WTC11 (cell line): ENCODE data around the gene LLGL1. TPM values are rescaled to one million over a fixed set of nuclear protein-coding genes. Genes with fewer than 3 reads are reported as not detected.

Experiments used
- ATAC-seq: fragments of 200-7000 bp; cut with Tn5 transposase; 2 replicates; pipeline ENCODE4 v1.10.0; 2021; ENCODE audit warnings: mild to moderate bottlenecking, moderate library complexity
- CTCF ChIA-PET: fragments of 300-600 bp; sonication (Branson Sonifier 250); formaldehyde crosslinking; loops from one replicate; lab custom pipeline; 2021; ENCODE audit warnings: antibody characterized with exemption; lab: Charles Lee
- POLR2A ChIA-PET: fragments of 350-600 bp; sonication (Branson Sonifier 250); formaldehyde crosslinking; loops from one replicate; lab custom pipeline; 2021; ENCODE audit warnings: antibody characterized with exemption; lab: Charles Lee
- DNase-seq: peaks from one replicate; pipeline ENCODE4 v3.0.0; 2021; ENCODE audit warnings: low spot score
- H3K27ac Mint-ChIP-seq: 2 replicates; pipeline ENCODE4 v1.8.0; 2021; ENCODE audit warnings: mixed read lengths
- H3K27me3 Mint-ChIP-seq: 2 replicates; pipeline ENCODE4 v1.8.0; 2021; ENCODE audit warnings: low read depth, mild to moderate bottlenecking, moderate library complexity, mixed read lengths
- H3K36me3 Mint-ChIP-seq: 2 replicates; pipeline ENCODE4 v1.8.0; 2021; ENCODE audit warnings: mixed read lengths
- H3K4me1 Mint-ChIP-seq: 2 replicates; pipeline ENCODE4 v1.8.0; 2022; ENCODE audit warnings: mixed read lengths
- H3K4me3 Mint-ChIP-seq: 2 replicates; pipeline ENCODE4 v1.8.0; 2021; ENCODE audit warnings: mild to moderate bottlenecking, moderate library complexity, mixed read lengths
- H3K9me3 Mint-ChIP-seq: 2 replicates; pipeline ENCODE4 v1.8.0; 2021; ENCODE audit warnings: mixed read lengths
- ELF4 ChIP-seq: sonication (generic); formaldehyde crosslinking; IDR thresholded peaks from 2 replicates; pipeline ENCODE4 v1.8.1; 2022; ENCODE audit warnings: low read depth, mild to moderate bottlenecking, moderate library complexity, missing genetic modification reagents
- EMX1 ChIP-seq: fragments of 250-450 bp; sonication (Bioruptor Pico); IDR thresholded peaks from 2 replicates; pipeline ENCODE4 v1.8.0; 2021; ENCODE audit warnings: mild to moderate bottlenecking
- GRHL2 ChIP-seq: fragments of 250-450 bp; sonication (Bioruptor Pico); IDR thresholded peaks from 2 replicates; pipeline ENCODE4 v1.8.0; 2022; ENCODE audit warnings: mild to moderate bottlenecking, moderate library complexity; ENCODE audit not compliant: insufficient replicate concordance, severe bottlenecking
- GTF2I ChIP-seq: fragments of 250-450 bp; sonication (Bioruptor Pico); conservative IDR thresholded peaks from 2 replicates; pipeline ENCODE4 v1.4.0; 2021; ENCODE audit warnings: mild to moderate bottlenecking
- KAT7 ChIP-seq: sonication (generic); formaldehyde crosslinking; IDR thresholded peaks from 2 replicates; pipeline ENCODE4 v1.8.1; 2023; ENCODE audit warnings: missing genetic modification reagents, mild to moderate bottlenecking, borderline replicate concordance
- MYBL2 ChIP-seq: sonication (generic); formaldehyde crosslinking; IDR thresholded peaks from 2 replicates; pipeline ENCODE4 v1.8.1; 2023; ENCODE audit warnings: mild to moderate bottlenecking, moderate library complexity, missing genetic modification reagents
- NFATC4 ChIP-seq: fragments of 250-450 bp; sonication (Bioruptor Pico); IDR thresholded peaks from 2 replicates; pipeline ENCODE4 v1.9.0; 2021; ENCODE audit warnings: mild to moderate bottlenecking
- SOX15 ChIP-seq: fragments of 250-450 bp; sonication (Bioruptor Pico); IDR thresholded peaks from 2 replicates; pipeline ENCODE4 v1.9.0; 2021; ENCODE audit warnings: mild to moderate bottlenecking
- SP1 ChIP-seq: sonication (generic); formaldehyde crosslinking; conservative IDR thresholded peaks from 2 replicates; pipeline ENCODE4 v1.8.1; 2022; ENCODE audit warnings: missing genetic modification reagents
- ZNF138 ChIP-seq: sonication (generic); formaldehyde crosslinking; conservative IDR thresholded peaks from 2 replicates; pipeline ENCODE4 v1.8.1; 2022; ENCODE audit warnings: mild to moderate bottlenecking, moderate library complexity, missing genetic modification reagents
- ZNF219 ChIP-seq: sonication (generic); formaldehyde crosslinking; IDR thresholded peaks from 2 replicates; pipeline ENCODE4 v1.8.0; 2023; ENCODE audit warnings: missing genetic modification reagents, mild to moderate bottlenecking, borderline replicate concordance
- ZNF281 ChIP-seq: sonication (generic); formaldehyde crosslinking; IDR thresholded peaks from 2 replicates; pipeline ENCODE4 v1.8.0; 2023; ENCODE audit warnings: mild to moderate bottlenecking, missing genetic modification reagents
- total RNA-seq: library from RNA; stranded (reverse); gene quantifications from 3 replicates; pipeline ENCODE4 v1.2.3, GENCODE V29; 2021
- TF ChIP-seq, protein P1 (sequence below): sonication (generic); formaldehyde crosslinking; IDR thresholded peaks from 2 replicates; pipeline ENCODE4 v1.8.1; 2022; ENCODE audit warnings: low read depth, mild to moderate bottlenecking, moderate library complexity, missing genetic modification reagents, borderline replicate concordance
- TF ChIP-seq, protein P2 (sequence below): fragments of 250-450 bp; sonication (Bioruptor Pico); IDR thresholded peaks from 2 replicates; pipeline ENCODE4 v2.1.2; 2022; ENCODE audit warnings: mild to moderate bottlenecking, moderate library complexity
- TF ChIP-seq, protein P3 (sequence below): sonication (generic); formaldehyde crosslinking; IDR thresholded peaks from 2 replicates; pipeline ENCODE4 v1.8.1; 2023; ENCODE audit warnings: mild to moderate bottlenecking, missing genetic modification reagents, borderline replicate concordance

LLGL1 gene
- total RNA-seq, 1 experiment from 2014 or later: 87.8 TPM

DNA sequence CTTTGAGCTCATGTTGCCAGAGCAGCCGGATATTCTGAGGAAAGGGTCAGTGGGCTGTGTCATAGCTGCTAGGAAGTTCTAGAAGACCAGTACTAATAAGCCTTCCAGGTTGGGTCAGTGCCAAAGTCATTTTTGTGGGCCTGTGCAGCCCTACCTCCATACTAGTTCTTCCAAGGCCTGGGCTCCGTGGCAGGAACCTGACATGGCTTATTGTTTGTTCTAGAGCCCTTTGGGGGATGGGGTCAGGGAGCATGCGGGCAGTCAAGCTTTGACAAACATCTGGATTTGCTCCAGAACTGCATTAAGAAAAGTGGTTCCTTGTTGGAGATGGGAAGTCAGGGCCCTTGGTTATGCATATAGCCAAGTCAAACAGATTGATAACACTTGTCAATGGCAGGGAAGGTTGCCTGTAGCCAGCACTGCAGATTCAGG, 34.2 kb upstream of the LLGL1 start (continued):
- TF ChIP-seq ELF4 (CRISPR knock-in tag): no peak
- no peak for TF ChIP-seq ZNF281 (CRISPR knock-in tag)
- TF ChIP-seq, all 79 proteins: peak for 0

GRCh38 chr17:18191967-18192366, 33.5 kb upstream of the LLGL1 start:
- ChIA-PET POLR2A (no interaction called here), CTCF (interaction anchor here (0.5 to 3.0 kb wide), 14 partner anchors 9 to 52 kb away, joined by 3 to 10 read pairs (median 5); partner anchors contain the start of gene ALKBH5)
- H3K4me3 Mint-ChIP-seq: no peak overlapping the region
- TF ChIP-seq ZNF138 (CRISPR knock-in tag) (no peak), SP1 (no peak), NFATC4 (CRISPR knock-in tag) (no peak), KAT7 (CRISPR knock-in tag) (no peak), SOX15 (CRISPR knock-in tag) (no peak), EMX1 (CRISPR knock-in tag) (no peak)
- TF ChIP-seq, protein P1, sequence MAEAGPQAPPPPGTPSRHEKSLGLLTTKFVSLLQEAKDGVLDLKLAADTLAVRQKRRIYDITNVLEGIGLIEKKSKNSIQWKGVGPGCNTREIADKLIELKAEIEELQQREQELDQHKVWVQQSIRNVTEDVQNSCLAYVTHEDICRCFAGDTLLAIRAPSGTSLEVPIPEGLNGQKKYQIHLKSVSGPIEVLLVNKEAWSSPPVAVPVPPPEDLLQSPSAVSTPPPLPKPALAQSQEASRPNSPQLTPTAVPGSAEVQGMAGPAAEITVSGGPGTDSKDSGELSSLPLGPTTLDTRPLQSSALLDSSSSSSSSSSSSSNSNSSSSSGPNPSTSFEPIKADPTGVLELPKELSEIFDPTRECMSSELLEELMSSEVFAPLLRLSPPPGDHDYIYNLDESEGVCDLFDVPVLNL (CRISPR knock-in tag): no peak
- TF ChIP-seq, protein P2, sequence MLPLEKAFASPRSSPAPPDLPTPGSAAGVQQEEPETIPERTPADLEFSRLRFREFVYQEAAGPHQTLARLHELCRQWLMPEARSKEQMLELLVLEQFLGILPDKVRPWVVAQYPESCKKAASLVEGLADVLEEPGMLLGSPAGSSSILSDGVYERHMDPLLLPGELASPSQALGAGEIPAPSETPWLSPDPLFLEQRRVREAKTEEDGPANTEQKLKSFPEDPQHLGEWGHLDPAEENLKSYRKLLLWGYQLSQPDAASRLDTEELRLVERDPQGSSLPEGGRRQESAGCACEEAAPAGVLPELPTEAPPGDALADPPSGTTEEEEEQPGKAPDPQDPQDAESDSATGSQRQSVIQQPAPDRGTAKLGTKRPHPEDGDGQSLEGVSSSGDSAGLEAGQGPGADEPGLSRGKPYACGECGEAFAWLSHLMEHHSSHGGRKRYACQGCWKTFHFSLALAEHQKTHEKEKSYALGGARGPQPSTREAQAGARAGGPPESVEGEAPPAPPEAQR (CRISPR knock-in tag): no peak
- TF ChIP-seq, protein P3, sequence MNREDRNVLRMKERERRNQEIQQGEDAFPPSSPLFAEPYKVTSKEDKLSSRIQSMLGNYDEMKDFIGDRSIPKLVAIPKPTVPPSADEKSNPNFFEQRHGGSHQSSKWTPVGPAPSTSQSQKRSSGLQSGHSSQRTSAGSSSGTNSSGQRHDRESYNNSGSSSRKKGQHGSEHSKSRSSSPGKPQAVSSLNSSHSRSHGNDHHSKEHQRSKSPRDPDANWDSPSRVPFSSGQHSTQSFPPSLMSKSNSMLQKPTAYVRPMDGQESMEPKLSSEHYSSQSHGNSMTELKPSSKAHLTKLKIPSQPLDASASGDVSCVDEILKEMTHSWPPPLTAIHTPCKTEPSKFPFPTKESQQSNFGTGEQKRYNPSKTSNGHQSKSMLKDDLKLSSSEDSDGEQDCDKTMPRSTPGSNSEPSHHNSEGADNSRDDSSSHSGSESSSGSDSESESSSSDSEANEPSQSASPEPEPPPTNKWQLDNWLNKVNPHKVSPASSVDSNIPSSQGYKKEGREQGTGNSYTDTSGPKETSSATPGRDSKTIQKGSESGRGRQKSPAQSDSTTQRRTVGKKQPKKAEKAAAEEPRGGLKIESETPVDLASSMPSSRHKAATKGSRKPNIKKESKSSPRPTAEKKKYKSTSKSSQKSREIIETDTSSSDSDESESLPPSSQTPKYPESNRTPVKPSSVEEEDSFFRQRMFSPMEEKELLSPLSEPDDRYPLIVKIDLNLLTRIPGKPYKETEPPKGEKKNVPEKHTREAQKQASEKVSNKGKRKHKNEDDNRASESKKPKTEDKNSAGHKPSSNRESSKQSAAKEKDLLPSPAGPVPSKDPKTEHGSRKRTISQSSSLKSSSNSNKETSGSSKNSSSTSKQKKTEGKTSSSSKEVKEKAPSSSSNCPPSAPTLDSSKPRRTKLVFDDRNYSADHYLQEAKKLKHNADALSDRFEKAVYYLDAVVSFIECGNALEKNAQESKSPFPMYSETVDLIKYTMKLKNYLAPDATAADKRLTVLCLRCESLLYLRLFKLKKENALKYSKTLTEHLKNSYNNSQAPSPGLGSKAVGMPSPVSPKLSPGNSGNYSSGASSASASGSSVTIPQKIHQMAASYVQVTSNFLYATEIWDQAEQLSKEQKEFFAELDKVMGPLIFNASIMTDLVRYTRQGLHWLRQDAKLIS (CRISPR knock-in tag): no peak
- peak; percentile 86 for ATAC-seq
- peak; percentile 38 for DNase-seq
- H3K27ac Mint-ChIP-seq: no peak overlapping the region
- H3K9me3 Mint-ChIP-seq: no peaks in the 10 kb centered on the region
- H3K4me1 Mint-ChIP-seq: peaks cover 22% of the 10 kb centered on the region
- peaks cover 52% of the 10 kb centered on the region for H3K36me3 Mint-ChIP-seq
- no peaks in the 10 kb centered on the region for H3K27me3 Mint-ChIP-seq

GRCh38 chr17:18194394-18194793, 31.0 kb upstream of the LLGL1 start:
- ChIA-PET POLR2A (no interaction called here), CTCF (interaction anchor here (1.2 to 3.0 kb wide), 3 partner anchors 12 to 55 kb away, joined by 4 to 10 read pairs (median 4); partner anchors contain the start of gene ALKBH5)
- no peaks in the 10 kb centered on the region for H3K27me3 Mint-ChIP-seq
- H3K36me3 Mint-ChIP-seq: peaks cover 49% of the 10 kb centered on the region
- H3K4me1 Mint-ChIP-seq: peaks cover 7% of the 10 kb centered on the region
- H3K4me3 Mint-ChIP-seq: no peak overlapping the region
- H3K27ac Mint-ChIP-seq: 0 out of 2 replicates have a peak overlapping the region, but pooled peaks have one; percentile 37
- ATAC-seq (no peak), DNase-seq (no peak)
- no peak for TF ChIP-seq GRHL2 (CRISPR knock-in tag)
- no peak for TF ChIP-seq GTF2I (CRISPR knock-in tag)
- TF ChIP-seq ZNF219 (CRISPR knock-in tag): no peak
- TF ChIP-seq MYBL2 (CRISPR knock-in tag): no peak
- TF ChIP-seq SP1: no peak
- no peaks in the 10 kb centered on the region for H3K9me3 Mint-ChIP-seq
